Muscle layer of colon (tissue), 2 donors: ENCODE measurements around the gene SPCS3.

ENCODE experiments used
- H3K27ac ChIP-seq: one replicate; pipeline ENCODE4 v1.7.0; 2013; ENCODE audit warnings: low read depth, mild to moderate bottlenecking, low read length, moderate library complexity
- H3K27me3 ChIP-seq, 2 donors: one replicate each; pipeline ENCODE4 v1.7.0; 2013; ENCODE audit warnings: low read length in 2 of 2, mild to moderate bottlenecking in 2 of 2; ENCODE audit not compliant: insufficient read depth in 2 of 2, control insufficient read depth in 1 of 2
- H3K36me3 ChIP-seq: one replicate; pipeline ENCODE4 v1.7.0; 2013; ENCODE audit warnings: mild to moderate bottlenecking, low read length; ENCODE audit not compliant: insufficient read depth
- H3K4me1 ChIP-seq: one replicate; pipeline ENCODE4 v1.7.0; 2013; ENCODE audit warnings: mild to moderate bottlenecking, low read length; ENCODE audit not compliant: insufficient read depth
- H3K4me3 ChIP-seq, 2 donors: one replicate each; pipeline ENCODE4 v1.7.0; 2013; ENCODE audit warnings: low read length in 2 of 2, low read depth in 1 of 2, mild to moderate bottlenecking in 1 of 2, moderate library complexity in 1 of 2
- H3K9ac ChIP-seq: one replicate; pipeline ENCODE4 v1.7.0; 2013; ENCODE audit warnings: low read length
- H3K9me3 ChIP-seq: one replicate; pipeline ENCODE4 v1.7.0; 2013; ENCODE audit warnings: mild to moderate bottlenecking, low read length
- donor health status: abdominal sarcoma.
- donor health status: Adenocarcinoma of cecum.

Gene SPCS3

DNA sequence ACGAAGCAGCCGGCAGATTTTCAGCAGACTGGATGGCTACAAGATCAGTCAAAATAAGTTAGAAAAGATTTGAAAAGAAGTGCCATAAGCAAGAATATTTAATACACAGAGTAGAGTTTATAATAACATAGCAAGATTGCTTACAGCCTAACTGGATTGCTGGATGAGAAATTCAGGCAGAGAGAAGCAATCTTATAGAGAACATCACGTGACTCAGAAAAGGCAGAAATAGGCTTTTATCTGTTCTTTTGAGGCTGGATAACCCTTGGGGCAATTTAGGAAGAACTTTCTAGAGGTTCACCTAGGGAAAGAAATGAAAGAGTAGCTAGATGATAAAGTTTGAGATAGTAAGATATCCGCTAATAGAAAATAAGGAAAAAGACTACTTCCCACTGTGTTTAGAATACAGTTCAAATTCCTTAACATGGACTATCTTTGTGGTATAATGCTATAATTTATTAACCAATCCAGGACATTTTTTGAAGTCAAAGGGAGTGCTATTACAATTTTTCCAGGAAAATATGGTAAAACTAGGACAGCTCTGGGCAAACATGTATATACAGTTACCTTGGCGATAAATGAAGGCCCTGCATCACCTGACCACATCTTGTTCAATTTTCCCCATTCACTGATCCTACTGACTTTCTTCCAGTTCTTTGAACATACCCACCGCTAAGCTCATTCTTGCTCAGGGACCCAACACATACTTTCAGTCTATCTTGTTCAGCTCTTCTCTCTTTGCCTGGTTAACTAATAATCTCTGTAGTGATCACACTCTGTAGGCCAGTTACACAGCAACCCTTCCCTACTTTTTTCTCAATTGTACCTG, 12.7 kb upstream of the SPCS3 start:
- Histone ChIP-seq H3K4me3 (no peak overlapping the region), H3K9me3 (no peaks in the 10 kb centered on the region), H3K9ac (no peak overlapping the region), H3K36me3 (no peaks in the 10 kb centered on the region), H3K27ac (no peak overlapping the region), H3K27me3 (no peaks in the 10 kb centered on the region), H3K4me1 (no peaks in the 10 kb centered on the region)

GRCh38 chr4:176307666-176307930, 12.2 kb upstream of the SPCS3 start:
- Histone ChIP-seq H3K9ac (no peak overlapping the region), H3K4me1 (no peaks in the 10 kb centered on the region), H3K36me3 (no peaks in the 10 kb centered on the region), H3K27ac (no peak overlapping the region), H3K9me3 (no peaks in the 10 kb centered on the region), H3K27me3 (no peaks in the 10 kb centered on the region), H3K4me3 (no peak overlapping the region)

- no peak overlapping the region for H3K27ac ChIP-seq
- H3K27me3 ChIP-seq, result no peaks in the 10 kb centered on the region
- no peaks in the 10 kb centered on the region for H3K36me3 ChIP-seq
Measured at GRCh38 chr4:176308441-176308840, 11.3 kb upstream of the SPCS3 start.

DNA sequence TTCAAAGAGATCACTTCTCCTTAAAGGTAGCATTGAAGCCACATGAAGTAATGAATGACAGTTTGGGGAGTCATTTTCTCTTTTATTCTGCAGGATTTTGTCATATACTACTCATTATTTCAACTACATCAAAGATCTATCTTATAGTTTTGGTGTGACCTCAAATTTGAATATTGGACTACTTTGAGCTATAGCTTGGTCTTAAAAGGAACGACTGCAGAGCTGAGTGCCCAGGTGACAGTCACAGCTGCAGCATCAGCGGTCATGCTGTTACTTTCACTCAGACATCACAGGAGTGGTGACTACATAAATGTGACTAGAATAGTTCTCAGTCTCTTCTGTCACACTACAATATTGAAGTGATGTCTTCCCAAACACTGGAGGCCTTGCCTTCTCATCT, 10.7 kb upstream of the SPCS3 start:
- no peaks in the 10 kb centered on the region for H3K36me3 ChIP-seq

More at GRCh38 chr4:176308441-176308840, 11.3 kb upstream of the SPCS3 start:
- H3K4me1 ChIP-seq, result peaks cover 2% of the 10 kb centered on the region
- no peak overlapping the region for H3K9ac ChIP-seq
- no peaks in the 10 kb centered on the region for H3K9me3 ChIP-seq
- H3K4me3 ChIP-seq, result no peak overlapping the region

GRCh38 chr4:176309772-176310171, 10.0 kb upstream of the SPCS3 start:
- no peaks in the 10 kb centered on the region for H3K36me3 ChIP-seq
- H3K4me3 ChIP-seq, result no peak overlapping the region
- H3K9ac ChIP-seq, result no peak overlapping the region
- H3K27ac ChIP-seq, result no peak overlapping the region
- H3K27me3 ChIP-seq, result no peaks in the 10 kb centered on the region
- H3K9me3 ChIP-seq, result no peaks in the 10 kb centered on the region
- peaks cover 9% of the 10 kb centered on the region for H3K4me1 ChIP-seq

More for the DNA sequence above, 10.7 kb upstream of the SPCS3 start:
- no peak overlapping the region for H3K4me3 ChIP-seq
- no peak overlapping the region for H3K9ac ChIP-seq
- no peaks in the 10 kb centered on the region for H3K9me3 ChIP-seq
- H3K27ac ChIP-seq, result no peak overlapping the region
- H3K4me1 ChIP-seq, result peaks cover 7% of the 10 kb centered on the region
- H3K27me3 ChIP-seq, result no peaks in the 10 kb centered on the region

DNA sequence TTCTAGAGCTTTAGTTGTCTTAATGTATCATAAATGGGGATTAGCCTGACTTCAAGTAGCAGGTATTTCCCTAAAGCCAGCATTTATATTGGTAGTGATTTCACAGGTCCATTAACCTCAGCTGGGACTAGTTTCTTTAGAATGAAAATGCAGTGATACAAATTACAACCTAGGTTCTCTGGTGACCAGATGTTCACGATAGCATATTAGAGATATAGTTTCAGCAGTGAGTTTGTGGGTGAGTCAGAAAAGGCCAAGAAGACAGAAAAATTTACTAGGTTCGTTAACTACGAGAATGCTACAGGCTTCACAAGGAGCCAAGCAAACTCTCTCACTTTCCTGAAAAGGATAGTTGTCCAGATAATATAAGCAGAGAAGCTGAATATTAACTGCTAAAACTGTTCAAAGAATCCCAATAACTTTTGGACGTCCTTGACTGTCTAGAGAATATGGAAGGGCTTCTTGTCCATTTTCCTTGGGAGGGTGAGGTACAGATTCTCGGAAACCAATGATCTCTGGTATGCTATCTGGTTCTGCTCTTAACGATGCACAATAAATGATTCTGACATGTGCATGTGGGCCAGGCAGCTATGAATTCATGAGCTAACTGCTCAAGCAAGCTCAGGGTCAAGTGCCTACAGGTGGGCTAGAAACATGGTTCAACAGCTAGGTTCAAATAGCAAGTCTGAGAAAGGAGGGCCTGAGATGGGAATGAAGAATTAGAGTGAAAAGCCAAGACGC, 6.0 kb upstream of the SPCS3 start:
- no peaks in the 10 kb centered on the region for H3K36me3 ChIP-seq
- no peaks in the 10 kb centered on the region for H3K27me3 ChIP-seq
- no peak overlapping the region for H3K9ac ChIP-seq
- H3K9me3 ChIP-seq, result no peaks in the 10 kb centered on the region
- peaks cover 12% of the 10 kb centered on the region for H3K4me1 ChIP-seq
- peak overlapping the region; percentile 29 for H3K27ac ChIP-seq
- H3K4me3 ChIP-seq, result no peak overlapping the region

- Histone ChIP-seq H3K36me3 (no peaks in the 10 kb centered on the region), H3K27me3 (no peaks in the 10 kb centered on the region), H3K9me3 (no peaks in the 10 kb centered on the region), H3K4me1 (peaks cover 18% of the 10 kb centered on the region), H3K27ac (peak overlapping the region; percentile 95), H3K4me3 (peak overlapping the region; percentile 28 to 79), H3K9ac (peak overlapping the region; percentile 74)
Measured at GRCh38 chr4:176319151-176319703, 539 bp upstream of the SPCS3 start.

DNA sequence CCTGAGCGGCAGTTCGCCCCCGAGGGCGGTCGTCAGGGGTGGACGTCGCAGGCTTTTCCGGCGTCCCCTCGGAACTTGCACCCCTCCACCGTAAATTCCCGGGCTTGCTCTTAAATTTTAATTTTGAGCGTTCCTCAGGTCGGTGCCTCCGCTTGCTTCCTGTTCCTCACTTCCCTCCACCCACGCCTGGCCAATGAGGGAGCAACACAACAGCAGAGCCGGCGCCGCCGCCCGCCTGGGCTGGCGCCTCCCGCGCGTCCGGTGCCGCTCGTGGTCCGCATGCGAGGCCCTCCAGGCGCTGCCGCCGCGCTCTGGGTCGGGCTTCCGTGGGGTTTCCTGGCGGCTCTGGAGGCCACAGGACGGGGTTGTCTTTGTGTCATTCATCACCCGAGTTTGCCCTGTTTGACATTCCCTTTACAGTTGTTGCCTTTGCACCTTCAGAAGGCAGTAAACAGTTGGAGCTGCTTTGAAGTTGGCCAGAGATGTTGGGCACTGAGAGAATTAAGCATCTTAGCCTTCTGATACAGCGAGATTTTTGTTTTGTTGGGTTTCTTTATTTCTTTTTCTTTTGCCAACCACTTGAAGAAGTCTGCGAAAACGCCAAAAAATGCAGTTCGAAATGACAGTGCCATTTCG, 692 bp downstream of the SPCS3 start:
- Histone ChIP-seq H3K27ac (peak overlapping the region; percentile 95), H3K9ac (peak overlapping the region; percentile 88)

GRCh38 chr4:176320976-176321361, 1.2 kb downstream of the SPCS3 start:
- peaks cover 20% of the 10 kb centered on the region for H3K4me1 ChIP-seq
- H3K27ac ChIP-seq, result peak overlapping the region; percentile 95
- no peaks in the 10 kb centered on the region for H3K9me3 ChIP-seq
- no peaks in the 10 kb centered on the region for H3K36me3 ChIP-seq
- peak overlapping the region; percentile 88 for H3K9ac ChIP-seq
- H3K4me3 ChIP-seq, result peak overlapping the region; percentile 79 to 97
- H3K27me3 ChIP-seq, result no peaks in the 10 kb centered on the region

More for the DNA sequence above, 692 bp downstream of the SPCS3 start:
- H3K36me3 ChIP-seq, result no peaks in the 10 kb centered on the region
- H3K27me3 ChIP-seq, result no peaks in the 10 kb centered on the region
- peaks cover 20% of the 10 kb centered on the region for H3K4me1 ChIP-seq
- H3K9me3 ChIP-seq, result no peaks in the 10 kb centered on the region
- H3K4me3 ChIP-seq, result peak overlapping the region; percentile 79 to 97

DNA sequence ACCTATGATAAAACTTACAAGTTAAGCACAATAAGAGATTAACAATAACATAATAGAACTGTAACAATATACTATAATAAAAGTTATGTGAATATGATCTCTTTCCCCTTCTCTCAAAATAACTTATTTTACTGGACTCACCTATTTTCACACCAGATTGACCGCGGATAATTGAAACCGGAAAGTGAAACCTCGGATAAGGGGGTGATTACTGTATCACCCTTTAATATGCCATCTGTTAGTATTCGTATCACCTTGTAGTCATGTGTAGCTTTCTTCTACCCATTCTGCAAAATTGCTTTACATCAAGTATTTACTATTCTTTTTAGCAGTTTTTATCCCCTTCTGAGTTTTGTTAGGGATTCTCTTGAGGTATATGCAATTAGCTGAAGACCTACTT, 1.8 kb downstream of the SPCS3 start:
- no peaks in the 10 kb centered on the region for H3K9me3 ChIP-seq
- H3K36me3 ChIP-seq, result no peaks in the 10 kb centered on the region
- H3K9ac ChIP-seq, result peak overlapping the region; percentile 88
- H3K4me1 ChIP-seq, result peaks cover 21% of the 10 kb centered on the region
- no peaks in the 10 kb centered on the region for H3K27me3 ChIP-seq
- peak overlapping the region; percentile 95 for H3K27ac ChIP-seq
- H3K4me3 ChIP-seq, result peak overlapping the region; percentile 79 to 97

GRCh38 chr4:176323511-176324160, 3.9 kb downstream of the SPCS3 start:
- Histone ChIP-seq H3K27ac (peak overlapping the region; percentile 32), H3K36me3 (peaks cover 5% of the 10 kb centered on the region), H3K9ac (peak overlapping the region; percentile 50), H3K4me1 (peaks cover 29% of the 10 kb centered on the region), H3K27me3 (no peaks in the 10 kb centered on the region), H3K4me3 (peak overlapping the region in 1 of 2 donors; percentile 50), H3K9me3 (no peaks in the 10 kb centered on the region)
